PC-3 (cell line): ENCODE results near the gene RFC4.
"Not testable (repeated sequence)": the region's sequence is repeated elsewhere in the genome, so short reads cannot be mapped to it uniquely, and the experiment has no call there.

ENCODE experiments used
- EZH2 ChIP-seq: fragments of 300-600 bp; sonication (generic); IDR thresholded peaks from one replicate; pipeline ENCODE4 v1.6.1; 2017; ENCODE audit warnings: antibody characterized with exemption, mild to moderate bottlenecking, low read length; ENCODE audit not compliant: unreplicated experiment
- EZH2phosphoT487 ChIP-seq: fragments of 300-600 bp; sonication (generic); IDR thresholded peaks from 2 replicates; pipeline ENCODE4 v1.6.1; 2018; ENCODE audit warnings: mild to moderate bottlenecking, antibody characterized with exemption, low read length, borderline replicate concordance
- TF ChIP-seq, protein P1 (sequence below): fragments of 300-600 bp; sonication (generic); conservative IDR thresholded peaks from 2 replicates; pipeline ENCODE4 v1.5.1; 2017; ENCODE audit warnings: antibody characterized with exemption, low read depth, mild to moderate bottlenecking, low read length

GRCh38 chr3:186851835-186852234 lies 45.6 kb upstream of the RFC4 start:
- TF ChIP-seq, protein P1, sequence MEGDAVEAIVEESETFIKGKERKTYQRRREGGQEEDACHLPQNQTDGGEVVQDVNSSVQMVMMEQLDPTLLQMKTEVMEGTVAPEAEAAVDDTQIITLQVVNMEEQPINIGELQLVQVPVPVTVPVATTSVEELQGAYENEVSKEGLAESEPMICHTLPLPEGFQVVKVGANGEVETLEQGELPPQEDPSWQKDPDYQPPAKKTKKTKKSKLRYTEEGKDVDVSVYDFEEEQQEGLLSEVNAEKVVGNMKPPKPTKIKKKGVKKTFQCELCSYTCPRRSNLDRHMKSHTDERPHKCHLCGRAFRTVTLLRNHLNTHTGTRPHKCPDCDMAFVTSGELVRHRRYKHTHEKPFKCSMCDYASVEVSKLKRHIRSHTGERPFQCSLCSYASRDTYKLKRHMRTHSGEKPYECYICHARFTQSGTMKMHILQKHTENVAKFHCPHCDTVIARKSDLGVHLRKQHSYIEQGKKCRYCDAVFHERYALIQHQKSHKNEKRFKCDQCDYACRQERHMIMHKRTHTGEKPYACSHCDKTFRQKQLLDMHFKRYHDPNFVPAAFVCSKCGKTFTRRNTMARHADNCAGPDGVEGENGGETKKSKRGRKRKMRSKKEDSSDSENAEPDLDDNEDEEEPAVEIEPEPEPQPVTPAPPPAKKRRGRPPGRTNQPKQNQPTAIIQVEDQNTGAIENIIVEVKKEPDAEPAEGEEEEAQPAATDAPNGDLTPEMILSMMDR: not testable (repeated sequence)
- TF ChIP-seq EZH2, EZH2phosphoT487: not testable (repeated sequence)
